GM12892 (cell line): Measurements from ENCODE around the gene EPHA1.

Source experiments
- POLR2A ChIP-seq: IDR thresholded peaks from 2 replicates; pipeline ENCODE4 v1.6.1; 2011; ENCODE audit warnings: low read depth, low read length, control low read depth
- POLR2AphosphoS5 ChIP-seq: IDR thresholded peaks from 2 replicates; pipeline ENCODE4 v1.6.1; 2011; ENCODE audit warnings: low read depth, low read length, control low read depth

DNA sequence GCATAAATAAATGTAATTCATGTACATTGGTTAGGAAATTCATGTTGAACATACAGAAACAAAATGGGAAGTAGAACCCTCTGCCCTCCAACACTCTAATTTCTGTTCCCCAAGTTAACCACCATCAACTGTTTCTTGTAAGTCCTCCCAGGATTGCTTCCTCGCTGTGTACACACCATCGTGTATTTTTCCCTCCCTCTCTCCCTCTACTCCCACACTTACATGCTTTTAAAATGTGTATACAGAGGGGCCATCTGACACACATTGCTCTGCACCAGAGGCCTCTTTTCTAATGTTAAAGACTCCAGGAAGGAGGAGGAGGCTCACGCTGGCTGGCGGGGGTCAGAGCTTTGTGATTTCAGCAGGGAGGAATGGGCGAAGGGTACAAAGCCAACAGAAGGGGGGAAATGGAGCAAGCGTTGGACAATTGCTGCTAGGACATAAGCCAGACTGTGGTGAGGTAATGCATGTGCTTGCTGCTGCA is 1.9 kb upstream of the EPHA1 start:
- TF ChIP-seq POLR2A (no peak), POLR2AphosphoS5 (no peak)
